Mesodermal cell (in vitro differentiated cells): ENCODE data around the gene CETN1. TPM values are rescaled to one million over a fixed set of nuclear protein-coding genes. Genes with fewer than 3 reads are reported as not detected.

ENCODE experiments used
- H3K27ac ChIP-seq: 2 replicates; pipeline ENCODE4 v1.7.0; 2013; ENCODE audit warnings: mild to moderate bottlenecking, low read depth, low read length, moderate library complexity; ENCODE audit not compliant: severe bottlenecking
- H3K36me3 ChIP-seq: 2 replicates; pipeline ENCODE4 v1.7.1; 2013; ENCODE audit warnings: mild to moderate bottlenecking, low read length, moderate library complexity; ENCODE audit not compliant: control insufficient read depth, insufficient read depth
- H3K4me1 ChIP-seq: one replicate; pipeline ENCODE4 v1.7.1; 2013; ENCODE audit warnings: mild to moderate bottlenecking, low read length; ENCODE audit not compliant: insufficient read depth, control insufficient read depth, poor library complexity, severe bottlenecking
- H3K4me3 ChIP-seq: 2 replicates; pipeline ENCODE4 v1.7.0; 2013; ENCODE audit warnings: low read length, control low read depth, mild to moderate bottlenecking; ENCODE audit not compliant: insufficient read depth, poor library complexity, severe bottlenecking; ENCODE audit errors: extremely low read depth
- H3K9me3 ChIP-seq: 2 replicates; pipeline ENCODE4 v1.7.1; 2013; ENCODE audit warnings: mild to moderate bottlenecking, low read length, moderate library complexity; ENCODE audit not compliant: control insufficient read depth
- WGBS, 2 experiments: methylation state at CpG; one replicate each; pipeline ENCODE4 v1.1.5; 2013; ENCODE audit warnings: missing lambda C conversion rate in 2 of 2; ENCODE audit not compliant: insufficient coverage in 2 of 2; 5-methylcytosine and 5-hydroxymethylcytosine counted together
- polyA plus RNA-seq, 2 experiments: library from polyadenylated mRNA; stranded (reverse); fragments of 50-300 nt; gene quantifications; one replicate each; pipeline ENCODE4 v1.2.3, GENCODE V29; 2013

Gene CETN1
- polyA plus RNA-seq (2013, experiment 1 of 2), result not detected
- not detected for polyA plus RNA-seq (2013, experiment 2 of 2)

- H3K4me3 ChIP-seq, result no peak within 1 kb of the TSS
- H3K36me3 ChIP-seq, result no peaks in the 10 kb centered on the region
- 98% methylated on average over 34 to 38 of the region's 38 CpGs for WGBS, 2 experiments
- H3K4me1 ChIP-seq, result peaks cover 6% of the 10 kb centered on the region
- no peak within 1 kb of the TSS for H3K27ac ChIP-seq
- H3K9me3 ChIP-seq, result no peaks in the 10 kb centered on the region
These were observed at the start of gene CETN1 for GRCh38 chr18:580154-580553. Gene CETN1 (plus strand): TSS chr18:580380. CDS start chr18:580409, 29 bp downstream.

GRCh38 chr18:532018-532417, 48.2 kb upstream of the CETN1 start:
- H3K4me3 ChIP-seq, result no peak overlapping the region

DNA sequence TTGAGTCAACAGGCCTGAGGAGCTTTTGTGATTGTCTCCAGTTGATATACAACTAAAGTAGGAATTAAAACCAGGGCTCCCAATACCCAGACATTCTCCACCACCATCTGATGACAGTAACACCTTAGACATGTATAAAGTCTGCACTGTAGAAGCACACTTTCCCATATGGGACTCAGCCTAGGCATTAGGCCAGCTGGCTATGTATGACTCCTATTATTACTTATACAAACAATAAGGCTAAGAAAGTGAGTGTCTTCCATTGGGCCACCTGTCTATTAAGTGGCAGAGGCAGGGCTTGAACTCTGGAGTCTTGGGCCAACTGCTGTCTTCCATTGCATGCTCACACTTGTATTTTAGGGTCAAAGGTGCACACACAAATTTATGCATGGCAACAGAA, 47.5 kb upstream of the CETN1 start:
- Histone ChIP-seq H3K27ac (no peak overlapping the region), H3K4me3 (no peak overlapping the region), H3K36me3 (no peaks in the 10 kb centered on the region), H3K4me1 (no peaks in the 10 kb centered on the region), H3K9me3 (no peaks in the 10 kb centered on the region)

More at GRCh38 chr18:532018-532417, 48.2 kb upstream of the CETN1 start:
- H3K36me3 ChIP-seq, result no peaks in the 10 kb centered on the region
- H3K9me3 ChIP-seq, result no peaks in the 10 kb centered on the region
- 84 to 97% methylated on average over 4 of the region's 4 CpGs for WGBS, 2 experiments
- H3K4me1 ChIP-seq, result peaks cover 4% of the 10 kb centered on the region
- H3K27ac ChIP-seq, result no peak overlapping the region

GRCh38 chr18:533995-534601, 46.1 kb upstream of the CETN1 start:
- H3K4me3 ChIP-seq, result no peak overlapping the region
- H3K27ac ChIP-seq, result no peak overlapping the region
- no peaks in the 10 kb centered on the region for H3K4me1 ChIP-seq
- 92 to 93% methylated on average over 2 to 3 of the region's 6 CpGs for WGBS, 2 experiments
- no peaks in the 10 kb centered on the region for H3K9me3 ChIP-seq
- no peaks in the 10 kb centered on the region for H3K36me3 ChIP-seq

DNA sequence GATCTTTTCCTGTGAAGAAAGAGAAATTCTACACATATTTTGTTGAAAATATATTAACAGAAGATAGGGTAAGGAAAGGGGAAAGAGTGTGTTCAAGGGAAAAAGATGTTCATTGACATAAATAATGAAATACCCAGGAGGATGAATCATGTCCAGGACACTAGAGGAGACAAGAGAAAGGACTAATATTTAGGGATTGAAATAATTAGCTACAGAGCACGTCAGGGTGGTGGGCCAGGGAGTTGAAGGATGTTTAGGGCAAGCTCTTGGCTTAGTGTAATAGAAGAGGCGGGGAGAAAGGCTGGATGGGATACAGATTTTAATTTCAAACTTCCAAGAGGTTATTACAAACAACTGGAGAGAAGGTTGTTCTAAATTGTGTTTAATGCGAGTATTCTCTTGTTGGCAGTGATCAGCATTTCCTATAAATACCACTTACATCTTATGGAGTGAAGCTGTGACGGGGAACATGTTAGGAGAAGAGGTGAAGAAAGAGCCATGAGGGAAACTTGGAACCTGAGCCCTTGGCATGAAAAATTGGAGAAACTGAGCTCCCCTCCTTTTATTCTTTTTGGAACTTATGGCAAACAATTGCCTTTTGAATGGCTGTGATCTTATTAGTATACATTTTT, 36.6 kb upstream of the CETN1 start:
- Histone ChIP-seq H3K27ac (no peak overlapping the region), H3K4me3 (no peak overlapping the region), H3K4me1 (peaks cover 3% of the 10 kb centered on the region), H3K36me3 (no peaks in the 10 kb centered on the region), H3K9me3 (no peaks in the 10 kb centered on the region)
- WGBS, 2 experiments, result 67 to 100% methylated on average over 1 to 2 of the region's 4 CpGs

DNA sequence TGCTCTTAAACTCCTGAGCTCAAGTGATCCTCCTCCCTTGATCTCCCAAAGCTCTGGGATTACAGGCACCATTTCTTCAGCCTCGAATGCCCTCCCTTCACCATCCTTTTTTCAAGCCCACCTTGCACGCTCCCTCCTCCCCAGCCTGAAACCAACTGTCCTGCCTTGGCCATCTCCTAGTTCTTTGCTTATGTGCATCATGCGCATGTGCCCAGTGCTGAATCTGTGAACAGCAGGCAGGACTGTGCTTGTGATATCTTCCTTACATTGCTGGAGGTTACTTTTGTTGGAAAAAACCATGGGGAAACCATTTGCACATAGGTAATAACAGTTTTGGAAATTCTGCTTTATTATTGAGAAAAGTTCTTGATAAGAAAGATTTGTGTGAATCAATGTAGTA, 30.2 kb upstream of the CETN1 start:
- Histone ChIP-seq H3K27ac (no peak overlapping the region), H3K36me3 (no peaks in the 10 kb centered on the region), H3K9me3 (no peaks in the 10 kb centered on the region), H3K4me3 (no peak overlapping the region), H3K4me1 (no peaks in the 10 kb centered on the region)
- 93 to 95% methylated on average over 3 of the region's 3 CpGs for WGBS, 2 experiments

DNA sequence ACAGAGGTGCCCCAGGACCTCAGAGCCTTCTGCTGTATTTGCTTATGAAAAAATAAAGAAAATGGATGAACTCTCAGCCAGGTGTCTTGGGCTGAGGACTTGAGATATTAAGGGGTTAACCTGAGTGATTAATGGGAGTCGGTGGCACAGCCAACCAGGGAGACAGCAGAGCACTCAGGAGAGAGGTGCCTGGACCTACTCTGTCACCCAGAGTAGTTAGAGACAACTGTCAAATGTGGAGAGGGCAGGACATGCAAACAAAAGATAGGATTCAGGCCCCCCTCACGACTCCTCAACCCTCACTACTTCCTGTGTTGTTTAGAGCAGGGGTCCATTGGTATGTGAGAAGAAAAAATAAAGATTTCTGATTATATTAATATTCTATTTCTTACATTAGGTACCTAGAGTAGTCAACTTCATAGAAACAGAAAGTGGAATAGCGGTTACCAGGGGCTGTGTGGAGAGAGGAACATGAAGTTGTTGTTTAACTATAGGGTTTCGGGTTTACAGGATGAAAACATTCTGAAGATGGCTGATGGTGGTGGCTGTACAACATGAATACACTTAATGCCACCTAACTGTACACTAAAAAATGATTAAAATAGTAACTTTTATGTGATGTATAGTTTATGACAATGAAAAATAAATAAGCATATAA, 28.6 kb upstream of the CETN1 start:
- WGBS, 2 experiments, result 68 to 90% methylated on average over 2 of the region's 4 CpGs
- H3K27ac ChIP-seq, result no peak overlapping the region
- H3K9me3 ChIP-seq, result no peaks in the 10 kb centered on the region
- no peaks in the 10 kb centered on the region for H3K4me1 ChIP-seq
- no peak overlapping the region for H3K4me3 ChIP-seq
- H3K36me3 ChIP-seq, result no peaks in the 10 kb centered on the region

DNA sequence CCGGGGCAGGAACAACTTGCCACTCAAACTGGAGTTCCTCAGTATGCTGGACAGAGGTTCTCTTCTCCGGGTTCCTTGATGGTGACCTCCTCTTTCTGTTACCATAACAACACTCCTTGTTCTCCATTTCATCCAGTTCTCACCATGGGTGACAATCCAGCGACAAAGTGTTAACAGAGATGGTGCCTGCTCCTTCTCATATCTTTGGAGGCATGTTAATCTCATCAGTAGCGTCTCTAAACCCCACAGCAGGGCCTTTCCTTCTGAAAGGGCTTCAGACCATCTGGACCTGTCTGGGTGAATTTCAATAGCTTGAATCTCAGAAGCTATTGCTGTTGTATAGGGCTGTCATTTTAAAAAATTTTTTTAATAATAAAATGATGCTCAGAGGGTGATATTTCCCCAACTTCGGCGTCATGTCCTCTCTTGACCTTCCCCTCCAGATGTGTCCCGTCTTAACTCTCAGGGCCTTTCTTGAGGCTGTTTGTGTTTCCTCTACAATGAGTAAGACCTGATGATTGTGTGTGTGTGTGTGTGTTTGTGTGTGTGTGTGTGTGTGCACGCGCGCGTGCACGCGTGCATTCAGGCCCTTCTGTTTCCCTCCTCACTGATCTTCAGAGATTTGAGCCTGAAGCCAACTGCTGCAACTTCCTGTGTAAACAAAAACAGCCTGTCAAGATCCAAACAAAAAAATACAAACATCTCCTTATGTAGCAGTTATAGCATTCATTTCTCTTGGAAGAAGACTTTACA, 24.3 kb upstream of the CETN1 start:
- H3K36me3 ChIP-seq, result no peaks in the 10 kb centered on the region
- no peak overlapping the region for H3K27ac ChIP-seq
- no peaks in the 10 kb centered on the region for H3K9me3 ChIP-seq
- WGBS, 2 experiments, result 87 to 92% methylated on average over 7 to 12 of the region's 13 CpGs
- H3K4me3 ChIP-seq, result no peak overlapping the region
- H3K4me1 ChIP-seq, result no peaks in the 10 kb centered on the region

DNA sequence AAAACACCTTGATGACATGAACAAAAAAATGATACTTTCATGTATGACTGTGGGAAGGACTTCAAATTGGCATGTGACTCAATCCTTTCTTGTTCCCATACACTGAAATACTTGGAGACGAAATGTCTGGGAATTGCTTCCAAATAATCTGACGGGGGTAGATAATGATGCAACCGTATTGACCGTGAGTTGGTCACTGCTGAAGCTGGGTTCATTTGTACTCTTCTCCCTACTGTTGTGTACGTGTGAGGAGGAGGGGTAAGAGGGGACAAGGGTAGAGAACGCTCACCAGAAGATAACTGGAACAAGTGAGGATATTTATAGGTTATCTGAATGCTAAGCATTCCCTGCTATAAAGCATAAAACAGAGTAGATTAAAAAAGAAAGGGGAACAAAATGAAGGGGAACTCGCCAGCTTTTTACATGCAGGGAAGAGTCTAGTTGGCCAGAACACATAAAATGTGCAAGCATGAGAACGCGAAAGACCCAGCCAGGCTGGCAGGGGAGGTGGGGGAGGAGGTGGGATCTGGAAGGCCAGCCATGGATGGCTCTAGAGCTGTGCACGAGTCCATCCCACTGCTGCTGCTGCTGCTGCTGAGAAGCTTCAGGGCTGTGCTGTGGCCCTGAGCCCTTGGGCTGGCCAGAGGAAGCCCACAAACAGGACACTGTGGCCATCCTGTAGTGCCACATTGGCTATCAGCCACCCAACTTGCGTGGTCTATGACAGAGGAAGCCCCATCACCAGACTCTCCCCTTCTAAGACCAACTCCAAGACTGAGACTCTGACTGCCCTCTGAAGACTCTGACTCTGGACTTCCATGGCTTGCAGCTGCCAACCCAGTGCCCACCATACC, 15.2 kb upstream of the CETN1 start:
- Histone ChIP-seq H3K36me3 (no peaks in the 10 kb centered on the region), H3K4me3 (no peak overlapping the region), H3K9me3 (no peaks in the 10 kb centered on the region), H3K27ac (no peak overlapping the region), H3K4me1 (no peaks in the 10 kb centered on the region)
- WGBS, 2 experiments, result 90 to 93% methylated on average over 7 to 9 of the region's 11 CpGs

- 78 to 88% methylated on average over 6 to 7 of the region's 7 CpGs for WGBS, 2 experiments
These were observed 14.6 kb upstream of the CETN1 start for GRCh38 chr18:565562-566061.

More at GRCh38 chr18:565562-566061, 14.6 kb upstream of the CETN1 start:
- Histone ChIP-seq H3K27ac (no peak overlapping the region), H3K36me3 (no peaks in the 10 kb centered on the region), H3K4me1 (no peaks in the 10 kb centered on the region), H3K4me3 (no peak overlapping the region), H3K9me3 (no peaks in the 10 kb centered on the region)
